Renal cortical epithelial cell (primary cell): Measurements from ENCODE around the gene DUSP6. TPM values are rescaled to one million over a fixed set of nuclear protein-coding genes. Genes with fewer than 3 reads are reported as not detected.
"Not testable (repeated sequence)": the region's sequence is repeated elsewhere in the genome, so short reads cannot be mapped to it uniquely, and the experiment has no call there.

Experiments
- DNase-seq: peaks from one replicate; pipeline ENCODE4 v3.0.0-alpha.2; 2011; ENCODE audit warnings: low read depth
- total RNA-seq: library from RNA; depleted of rRNA; stranded (reverse); fragments of >200 nt; gene quantifications from 2 replicates; pipeline ENCODE4 v1.2.3, GENCODE V29; 2014

DUSP6 gene
- total RNA-seq, 1 donor from 2014 or later: 33.6 TPM

DNA sequence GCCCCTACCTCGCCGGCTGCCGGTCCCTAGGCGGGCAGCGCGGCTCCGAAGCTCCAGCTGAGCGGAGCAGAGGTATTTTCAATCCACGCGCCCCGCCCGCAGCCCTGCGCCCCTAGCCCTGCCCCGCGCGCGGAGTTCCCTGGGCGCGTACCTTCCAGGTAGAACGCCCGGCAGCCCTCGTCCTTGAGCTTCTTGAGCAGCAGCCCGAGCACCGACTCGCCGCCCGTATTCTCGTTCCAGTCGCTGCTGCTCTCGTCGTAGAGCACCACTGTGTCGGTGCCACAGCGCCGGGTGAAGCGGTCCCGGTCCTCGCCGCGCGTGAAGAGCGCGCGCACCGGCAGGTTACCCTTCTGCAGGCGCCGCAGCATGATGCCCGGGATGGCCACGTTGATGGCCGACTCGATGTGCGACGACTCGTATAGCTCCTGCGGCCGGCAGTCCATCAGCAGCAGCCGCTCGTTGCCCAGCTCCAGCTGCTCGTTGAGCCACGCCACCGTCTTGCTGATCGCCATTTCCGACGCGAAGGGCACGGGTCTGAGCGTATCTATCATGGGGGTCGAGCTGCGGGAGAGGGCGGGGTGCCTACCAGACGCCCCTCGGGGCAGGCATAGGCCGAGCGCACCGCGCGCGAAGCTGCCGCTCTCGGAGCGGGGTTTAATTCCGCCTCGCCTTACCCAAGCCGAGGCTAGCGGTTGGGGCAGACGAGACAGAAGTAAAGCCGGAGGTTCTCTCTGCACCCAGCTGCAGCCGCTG is 636 bp downstream of the DUSP6 start:
- no peak for DNase-seq

- DNase-seq: no peak
Observed at GRCh38 chr12:89350630-89351488, 1.4 kb downstream of the DUSP6 start.

GRCh38 chr12:89350260-89350629 is 2.1 kb downstream of the DUSP6 start:
- DNase-seq: no peak

GRCh38 chr12:89349814-89350213 is 2.5 kb downstream of the DUSP6 start:
- DNase-seq: peak; percentile 45

DNA sequence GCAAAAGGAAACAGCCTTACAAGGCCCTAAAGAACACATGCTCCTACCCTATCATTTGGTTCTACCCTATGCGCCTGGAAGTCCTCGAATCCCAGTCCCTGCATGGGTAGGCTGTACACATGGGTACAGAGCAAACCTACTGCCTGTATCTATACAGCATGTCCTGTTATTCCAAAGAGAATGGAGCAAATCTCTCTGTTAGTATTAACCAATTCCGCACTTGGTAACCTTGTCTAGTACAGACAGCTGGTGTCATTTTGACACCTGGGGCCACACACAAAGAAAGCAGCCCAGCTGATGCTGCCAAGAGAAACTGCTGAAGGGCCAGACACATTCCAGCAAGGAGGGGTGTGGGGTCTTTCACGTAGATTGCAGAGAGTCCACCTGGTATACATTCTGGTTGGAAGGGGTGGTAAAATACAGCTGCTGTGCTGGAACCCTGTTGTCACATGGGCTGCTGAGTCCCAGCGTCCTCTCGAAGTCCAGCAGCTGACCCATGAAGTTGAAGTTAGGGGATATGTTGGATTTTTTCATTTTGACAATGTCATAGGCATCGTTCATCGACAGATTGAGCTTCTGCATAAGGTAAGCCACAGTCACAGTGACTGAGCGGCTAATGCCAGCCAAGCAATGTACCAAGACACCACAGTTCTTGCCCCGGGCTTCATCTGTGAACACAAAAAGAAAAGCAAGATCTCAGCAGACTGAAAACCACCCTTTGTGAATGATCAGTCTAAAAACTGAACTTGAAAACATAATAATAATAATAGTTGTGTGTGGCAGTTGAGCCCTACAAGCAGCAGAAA is 3.2 kb downstream of the DUSP6 start:
- DNase-seq: peak; percentile 40

- no peak for DNase-seq
Observed at GRCh38 chr12:89347325-89347829, 4.9 kb downstream of the DUSP6 start.

GRCh38 chr12:89346741-89347324 is 5.5 kb downstream of the DUSP6 start:
- peak; percentile 57 for DNase-seq

- peak; percentile 64 for DNase-seq
Observed at GRCh38 chr12:89345830-89346740, 6.2 kb downstream of the DUSP6 start.

DNA sequence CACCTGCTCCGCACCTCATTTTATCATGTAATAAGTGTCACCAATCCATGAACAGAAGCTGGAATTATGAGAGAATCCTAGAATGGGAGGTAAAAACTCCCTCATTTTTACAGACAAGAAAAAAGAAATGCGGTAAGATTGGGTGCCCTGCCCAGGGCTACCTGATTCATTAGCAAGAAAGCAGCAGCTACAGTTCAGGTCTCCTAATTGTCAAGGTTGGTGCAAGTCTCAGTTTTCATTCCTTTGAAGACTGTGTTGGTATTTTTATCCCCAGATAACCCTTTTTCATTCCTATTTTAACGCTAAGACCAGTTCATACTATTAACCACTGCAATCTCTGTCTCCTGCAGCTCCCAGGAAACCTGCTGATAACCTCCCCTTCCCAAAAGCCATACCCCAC is 6.9 kb downstream of the DUSP6 start:
- DNase-seq: no peak

- DNase-seq: no peak
Observed at GRCh38 chr12:89344862-89345202, 7.5 kb downstream of the DUSP6 start.

DNA sequence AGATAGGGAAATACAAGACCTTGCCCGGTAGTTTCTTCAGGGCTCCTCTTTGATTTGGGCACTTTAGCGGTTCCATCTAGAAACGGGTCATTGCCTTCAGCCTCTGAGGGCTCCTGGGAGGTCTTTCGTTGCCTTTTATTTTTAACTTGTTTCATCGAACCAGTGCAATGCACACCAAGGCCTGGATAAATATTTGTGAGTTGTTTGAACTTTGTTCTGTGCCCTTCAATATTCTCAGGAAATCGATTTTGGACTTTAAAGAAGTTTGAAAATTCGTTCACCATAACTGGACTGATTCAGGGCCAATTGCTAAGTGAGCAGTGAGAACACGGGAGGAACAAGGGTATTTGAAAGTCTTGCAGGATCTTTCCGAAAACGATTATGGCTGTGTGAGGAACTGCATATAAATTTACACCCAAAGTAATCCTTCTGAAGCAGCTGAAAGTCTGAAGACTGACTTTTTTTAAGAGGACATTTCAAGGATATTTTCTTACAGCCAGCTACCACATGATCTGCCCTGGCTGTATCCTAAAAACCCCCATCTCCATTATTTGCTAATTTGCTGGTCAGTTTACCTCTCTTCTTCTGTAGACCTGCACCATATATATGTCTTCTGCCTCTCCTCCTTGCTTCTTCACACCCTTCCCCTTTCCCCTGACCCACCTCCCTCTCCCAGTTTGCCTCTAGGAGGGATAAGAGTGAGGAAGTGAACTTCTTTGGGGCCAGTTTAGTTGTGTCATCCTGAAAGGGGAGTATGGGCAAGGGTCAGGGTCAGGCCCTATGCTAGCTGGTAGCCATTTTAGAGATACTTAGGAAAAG is 8.0 kb downstream of the DUSP6 start:
- no peak for DNase-seq

- DNase-seq: no peak
Observed at GRCh38 chr12:89343127-89343526, 9.2 kb downstream of the DUSP6 start.

DNA sequence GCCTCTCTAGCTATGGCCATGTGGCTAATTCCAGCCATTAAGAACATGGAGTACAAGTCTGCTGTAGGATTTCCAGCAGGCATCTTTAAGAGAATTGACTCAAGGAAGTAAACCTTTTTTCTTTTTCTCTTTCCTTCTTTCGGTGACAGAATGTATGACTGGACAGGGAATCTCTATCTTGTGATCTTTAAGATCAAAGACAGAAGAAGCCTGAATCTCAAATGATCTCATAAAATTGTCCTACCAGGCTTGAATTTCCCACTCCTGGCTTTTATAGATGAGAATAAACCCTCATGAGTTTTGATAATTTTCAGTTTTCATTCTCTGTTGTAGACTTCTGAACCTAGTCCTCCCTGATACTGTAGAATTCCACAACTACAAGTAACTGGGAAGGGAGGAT is 11.4 kb downstream of the DUSP6 start:
- DNase-seq: no peak

- DNase-seq: no peak
Observed at GRCh38 chr12:89339526-89339925, 12.8 kb downstream of the DUSP6 start.

DNA sequence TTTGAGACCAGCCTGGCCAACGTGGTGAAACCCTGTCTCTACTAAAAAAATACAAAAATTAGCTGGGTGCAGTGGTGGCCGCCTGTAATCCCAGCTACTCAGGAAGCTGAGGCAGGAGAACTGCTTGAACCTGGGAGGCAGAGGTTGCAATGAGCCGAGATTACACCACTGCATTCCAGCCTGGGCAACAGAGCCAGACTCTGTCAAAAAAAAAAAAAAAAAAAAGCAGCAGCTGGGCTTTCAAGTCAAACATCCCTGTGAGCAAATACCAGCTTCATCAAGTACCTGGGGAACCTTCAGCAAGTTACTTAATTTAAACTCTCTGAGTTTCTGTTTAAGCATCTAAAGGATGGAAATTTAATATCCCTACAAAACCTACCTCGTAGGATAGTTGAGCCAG is 15.2 kb downstream of the DUSP6 start:
- not testable (repeated sequence) for DNase-seq

GRCh38 chr12:89335452-89336244 is 16.7 kb downstream of the DUSP6 start:
- no peak for DNase-seq

DNA sequence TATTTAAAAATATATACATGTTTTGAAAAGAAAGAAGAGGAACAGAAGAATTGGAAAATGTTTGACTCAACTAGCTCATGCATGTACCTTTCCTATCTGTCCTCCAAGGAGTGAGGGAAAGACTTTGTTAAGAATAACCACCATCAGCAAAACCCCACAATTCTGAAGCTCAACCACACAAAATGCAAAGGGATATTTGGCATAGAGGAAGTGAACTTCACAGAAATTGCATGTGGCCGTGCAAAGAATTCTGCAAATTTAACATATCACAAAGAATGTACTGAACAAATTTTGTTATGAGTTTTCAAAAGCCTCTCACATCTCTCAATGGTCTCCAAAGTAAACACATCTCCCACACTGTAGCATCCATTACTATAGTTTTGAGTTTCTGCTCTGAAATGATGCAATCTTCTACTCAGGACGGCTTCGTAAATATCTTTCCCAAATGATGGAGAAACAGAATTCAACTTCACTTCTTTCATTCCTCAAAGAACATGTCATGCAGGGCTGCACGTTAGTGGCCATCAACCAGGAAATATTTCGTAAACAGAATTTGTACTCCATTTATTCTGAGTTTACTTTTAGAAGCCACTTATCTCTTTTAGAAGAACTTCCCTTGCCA is 17.6 kb downstream of the DUSP6 start:
- DNase-seq: no peak

DNA sequence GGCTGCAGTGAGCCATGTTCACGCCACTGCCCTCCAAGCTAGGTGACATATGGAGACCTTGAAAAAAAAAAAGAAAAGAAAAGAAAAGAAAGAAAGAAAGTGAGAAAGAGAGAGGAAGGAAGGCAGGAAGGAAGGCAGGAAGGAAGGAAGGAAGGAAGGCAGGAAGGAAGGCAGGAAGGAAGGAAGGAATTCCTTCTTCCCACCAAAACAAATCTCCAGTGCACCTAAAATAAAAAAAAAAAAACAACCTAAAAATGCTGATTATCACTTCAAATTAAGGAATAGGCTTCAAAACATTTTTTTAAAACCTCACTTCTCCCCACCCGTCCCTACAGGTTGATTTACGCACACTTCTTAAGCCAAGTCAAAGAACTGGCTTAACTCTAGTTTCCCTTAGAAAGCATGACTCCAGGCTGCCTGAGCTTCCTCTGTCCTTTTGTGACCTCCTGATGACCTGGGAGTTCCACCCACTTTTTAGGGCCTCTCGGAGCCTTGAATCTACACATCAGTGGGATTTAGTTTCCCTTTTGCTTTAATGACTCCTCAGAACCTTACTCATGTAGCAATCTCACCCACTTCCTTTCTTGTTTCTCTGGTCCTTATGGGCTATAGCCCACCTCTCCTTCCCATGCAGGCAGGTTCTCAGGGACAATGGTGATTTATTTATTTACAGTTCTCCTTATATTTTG is 18.6 kb downstream of the DUSP6 start:
- no peak for DNase-seq
